K562 (cell line): Measurements from ENCODE around the gene CACNA2D2. TPM values are rescaled to one million over a fixed set of nuclear protein-coding genes. Genes with fewer than 3 reads are reported as not detected.

Source experiments
- ATAC-seq: fragments of 200-7000 bp; cut with Tn5 transposase; 3 replicates; pipeline ENCODE4 v1.9.1; 2020; ENCODE audit warnings: moderate library complexity
- BruUV-seq: library from RNA; stranded (reverse); fragments of 400-500 nt; replicated peaks from 2 replicates; lab custom pipeline; 2021; lab: Mats Ljungman, UMichigan
- CTCF ChIA-PET: fragments of 300-600 bp; formaldehyde crosslinking; extraction: SDS; loops from one replicate; lab custom pipeline; 2021; ENCODE audit warnings: low intra/inter-chr PET ratio; lab: Yijun Ruan, JAX
- POLR2A ChIA-PET: fragments of 300-600, 350-650 bp; sonication (Branson Sonifier 250); formaldehyde crosslinking; extraction: SDS; loops from one replicate; lab custom pipeline; 2021; ENCODE audit warnings: antibody characterized with exemption, inconsistent platforms; lab: Yijun Ruan, JAX
- DNase-seq, 4 experiments: peaks; one replicate each; pipeline versions ENCODE4 v3.0.0 to v3.0.0-alpha.2; 2011 to 2018; ENCODE audit warnings: low spot score in 3 of 4, mixed read lengths in 3 of 4; ENCODE audit errors: extremely low read depth in 1 of 4
- FAIRE-seq: peaks from 2 replicates; lab custom pipeline; 2011; peaks lifted over from hg19 to GRCh38; lab: Jason Lieb, UNC
- H2AFZ ChIP-seq: 2 replicates; pipeline ENCODE4 v1.6.0; 2011; ENCODE audit warnings: low read depth, low read length, control low read depth, inconsistent platforms
- H3K27ac ChIP-seq: fragments of 200-600 bp; 3 replicates; pipeline ENCODE4 v1.8.0; 2011; ENCODE audit warnings: low read depth, mild to moderate bottlenecking, control low read depth, inconsistent platforms, low read length, moderate library complexity, mixed read lengths; ENCODE audit errors: extremely low read depth
- H3K27me3 ChIP-seq, 2 experiments: fragments of 300-600 bp in 1 of 2; 2 replicates in 1 of 2; 3 replicates in 1 of 2; pipeline versions ENCODE4 v1.6.0 to v1.8.0; 2011; ENCODE audit warnings: inconsistent platforms in 2 of 2, low read length in 2 of 2, mild to moderate bottlenecking in 1 of 2, mixed read lengths in 1 of 2, moderate library complexity in 1 of 2; ENCODE audit not compliant: control insufficient read depth in 2 of 2, insufficient read depth in 2 of 2
- H3K36me3 ChIP-seq: fragments of 300-600 bp; 3 replicates; pipeline ENCODE4 v1.8.0; 2011; ENCODE audit warnings: mild to moderate bottlenecking, low read length, inconsistent platforms; ENCODE audit not compliant: control insufficient read depth, insufficient read depth
- H3K4me1 ChIP-seq, 2 experiments: fragments of 200-600 bp in 1 of 2; replicated peaks in 1 of 2; 2 replicates in 1 of 2; 3 replicates in 1 of 2; pipeline versions ENCODE4 v1.5.1 to v1.8.0; 2011; ENCODE audit warnings: inconsistent platforms in 2 of 2, low read length in 2 of 2, mild to moderate bottlenecking in 1 of 2, mixed read lengths in 1 of 2, moderate library complexity in 1 of 2; ENCODE audit not compliant: control insufficient read depth in 2 of 2, insufficient read depth in 2 of 2
- H3K4me2 ChIP-seq: 2 replicates; pipeline ENCODE4 v1.6.1; 2011; ENCODE audit warnings: low read length, control low read depth, inconsistent platforms, mixed read lengths; ENCODE audit not compliant: insufficient read depth
- H3K4me3 ChIP-seq: fragments of 200-600 bp; sonication (generic), shearing (Covaris generic); 2 replicates; pipeline ENCODE4 v1.5.1; 2016; ENCODE audit warnings: control low read depth, inconsistent platforms
- H3K79me2 ChIP-seq: fragments of 200-600 bp; 3 replicates; pipeline ENCODE4 v1.8.0; 2011; ENCODE audit warnings: low read length, inconsistent platforms; ENCODE audit not compliant: control insufficient read depth, insufficient read depth
- H3K9ac ChIP-seq, 2 experiments: 2 replicates each; pipeline versions ENCODE4 v1.6.0 to v1.6.1; 2011; ENCODE audit warnings: low read depth in 2 of 2, low read length in 2 of 2, control low read depth in 1 of 2, inconsistent platforms in 1 of 2, mild to moderate bottlenecking in 1 of 2, mixed read lengths in 1 of 2; ENCODE audit not compliant: insufficient read depth in 1 of 2
- H3K9me1 ChIP-seq: one replicate; pipeline ENCODE4 v1.6.0; 2011; ENCODE audit warnings: inconsistent platforms, mild to moderate bottlenecking, low read length, moderate library complexity; ENCODE audit not compliant: control insufficient read depth, insufficient read depth
- H3K9me3 ChIP-seq: replicated peaks from 2 replicates; pipeline ENCODE4 v1.5.1; 2011; ENCODE audit warnings: low read depth, low read length, inconsistent platforms; ENCODE audit not compliant: control insufficient read depth, insufficient read depth
- H4K20me1 ChIP-seq: replicated peaks from 2 replicates; pipeline ENCODE4 v1.6.1; 2011; ENCODE audit warnings: low read length, inconsistent platforms, mixed read lengths; ENCODE audit not compliant: control insufficient read depth, insufficient read depth
- NELFE ChIP-seq: IDR thresholded peaks from 2 replicates; pipeline ENCODE4 v1.6.1; 2011; ENCODE audit warnings: mild to moderate bottlenecking; ENCODE audit not compliant: insufficient read depth, insufficient read length
- SREBF2 ChIP-seq: sonication (generic); formaldehyde crosslinking; IDR thresholded peaks from 2 replicates; pipeline ENCODE4 v1.4.0; 2020; ENCODE audit warnings: mild to moderate bottlenecking, missing genetic modification reagents
- ZBTB11 ChIP-seq, 3 experiments: fragments of 200-800 bp in 1 of 3; fragments of 250-450 bp in 1 of 3; fragments of 450-650 bp in 1 of 3; sonication (Bioruptor Pico) in 1 of 3; sonication (Bioruptor generic) in 1 of 3; formaldehyde crosslinking in 1 of 3; IDR thresholded peaks; 2 replicates each; pipeline versions ENCODE4 v1.6.1 to v1.8.0; 2016 to 2022; ENCODE audit warnings: mild to moderate bottlenecking in 2 of 3, missing genetic modification characterization in 2 of 3, missing compliant biosample characterization in 1 of 3, moderate library complexity in 1 of 3
- ZNF76 ChIP-seq: fragments of 250-450 bp; sonication (Bioruptor Pico); IDR thresholded peaks from 2 replicates; pipeline ENCODE4 v1.4.0; 2020; ENCODE audit warnings: mild to moderate bottlenecking, moderate library complexity, borderline replicate concordance
- WGBS: fragments of 100-300 bp; shearing (Covaris generic); methylation state at CpG from one replicate; pipeline ENCODE4 v1.1.6; 2016; ENCODE audit warnings: low coverage, mixed read lengths; ENCODE audit not compliant: insufficient coverage; ENCODE audit errors: missing lambda C conversion rate; 5-methylcytosine and 5-hydroxymethylcytosine counted together
- in situ Hi-C: fragments of 300-500 bp; cut with MboI; formaldehyde crosslinking; loops from 4 replicates; pipeline ENCODE4 v1.15.0; 2018; ENCODE audit warnings: inconsistent platforms, mixed read lengths
- intact Hi-C: fragments of 100-400 bp; cut with micrococcal nuclease; formaldehyde crosslinking; loops from 2 replicates; pipeline ENCODE4 v1.14.2; 2022
- polyA plus RNA-seq, 8 experiments: library from polyadenylated mRNA; depleted of rRNA in 4 of 8; stranded (reverse) in 5 of 8; unstranded in 3 of 8; fragments of >200 nt; fragmentation: Nextera tagmentation in 2 of 8; fragmentation: Illumina TruSeq in 1 of 8; extraction: Ambion mirVana in 2 of 8; extraction: Trizol in 1 of 8; gene quantifications; 2 replicates each; pipeline versions ENCODE4 v1.2.1 to v1.2.3, GENCODE V29; 2011 to 2014; ENCODE audit warnings: inconsistent platforms in 1 of 8, missing spikeins in 1 of 8
- total RNA-seq, 7 experiments: library from RNA; depleted of rRNA in 6 of 7; stranded (reverse); fragments of >200 nt in 6 of 7; fragmentation: Illumina TruSeq in 2 of 7; extraction: Trizol in 2 of 7; gene quantifications; 2 replicates each; pipeline versions ENCODE4 v1.2.1 to v1.2.3, GENCODE V29; 2011 to 2021; ENCODE audit warnings: low replicate concordance in 1 of 7
- TF ChIP-seq, protein P1 (sequence below), 3 experiments: IDR thresholded peaks in 2 of 3; conservative IDR thresholded peaks in 1 of 3; 2 replicates each; pipeline ENCODE4 v1.5.1; 2011 to 2012; ENCODE audit warnings: low read length in 3 of 3, mild to moderate bottlenecking in 3 of 3, control low read depth in 2 of 3, improper control_type of control experiment in 1 of 3, inconsistent platforms in 1 of 3, low read depth in 1 of 3, mixed read lengths in 1 of 3, moderate library complexity in 1 of 3; ENCODE audit not compliant: insufficient read depth in 2 of 3
- TF ChIP-seq, protein P2 (sequence below), 2 experiments: fragments of 450-650 bp; formaldehyde crosslinking in 1 of 2; IDR thresholded peaks; 2 replicates each; pipeline versions ENCODE4 v1.4.0 to v1.6.1; 2014 to 2020; ENCODE audit warnings: mild to moderate bottlenecking in 2 of 2, borderline replicate concordance in 1 of 2, low read depth in 1 of 2

The CACNA2D2 gene
- total and polyA plus RNA-seq, 9 of the 15 experiments (the other 6 are each of a cell fraction or from before 2014, with no cell fraction given), result 0.11 to 0.58 (median 0.36) TPM; not detected in 2

- H3K27me3 ChIP-seq, result no peaks in the 10 kb centered on the region
- peak overlapping the region in 1 of 2 experiments; percentile 66; a peak in 1 of 4 replicates for H3K9ac ChIP-seq
- WGBS, result 14% methylated on average over 8 of the region's 8 CpGs
- H4K20me1 ChIP-seq, result peaks cover 31% of the 10 kb centered on the region; the same call in 1 of the 2 replicates
- ChIA-PET CTCF (no interaction called here), POLR2A (interaction anchor here (0.6 kb wide), 1 partner anchor 10 kb away, joined by 3 read pairs; no protein-coding TSS in a partner anchor)
- peaks cover 25% of the 10 kb centered on the region; the same call in 2 of the 3 replicates for H3K36me3 ChIP-seq
- H3K9me1 ChIP-seq, result peaks cover 6% of the 10 kb centered on the region
- intact Hi-C loops (loop anchor here (5.0 kb wide), 1 partner anchor 253 kb away; the partner anchor contains the start of gene CISH), in situ Hi-C loops (no loop called here)
- DNase-seq, result no peak
- H3K79me2 ChIP-seq, result peaks cover 41% of the 10 kb centered on the region
- BruUV-seq, result no TSS peak
- peaks cover 25 to 40% of the 10 kb centered on the region in 2 experiments; a peak in 4 of 5 replicates for H3K4me1 ChIP-seq
- no peak overlapping the region; the same call in 2 of the 3 replicates for H3K27ac ChIP-seq
- H3K4me2 ChIP-seq, result peak overlapping the region; percentile 95
- H3K9me3 ChIP-seq, result no peaks in the 10 kb centered on the region
- FAIRE-seq, result no peak
- peak overlapping the region; percentile 62; the same call in 1 of the 2 replicates for H3K4me3 ChIP-seq
- no peak for ATAC-seq
- peak overlapping the region; percentile 97 for H2AFZ ChIP-seq
- TF ChIP-seq, protein P1, sequence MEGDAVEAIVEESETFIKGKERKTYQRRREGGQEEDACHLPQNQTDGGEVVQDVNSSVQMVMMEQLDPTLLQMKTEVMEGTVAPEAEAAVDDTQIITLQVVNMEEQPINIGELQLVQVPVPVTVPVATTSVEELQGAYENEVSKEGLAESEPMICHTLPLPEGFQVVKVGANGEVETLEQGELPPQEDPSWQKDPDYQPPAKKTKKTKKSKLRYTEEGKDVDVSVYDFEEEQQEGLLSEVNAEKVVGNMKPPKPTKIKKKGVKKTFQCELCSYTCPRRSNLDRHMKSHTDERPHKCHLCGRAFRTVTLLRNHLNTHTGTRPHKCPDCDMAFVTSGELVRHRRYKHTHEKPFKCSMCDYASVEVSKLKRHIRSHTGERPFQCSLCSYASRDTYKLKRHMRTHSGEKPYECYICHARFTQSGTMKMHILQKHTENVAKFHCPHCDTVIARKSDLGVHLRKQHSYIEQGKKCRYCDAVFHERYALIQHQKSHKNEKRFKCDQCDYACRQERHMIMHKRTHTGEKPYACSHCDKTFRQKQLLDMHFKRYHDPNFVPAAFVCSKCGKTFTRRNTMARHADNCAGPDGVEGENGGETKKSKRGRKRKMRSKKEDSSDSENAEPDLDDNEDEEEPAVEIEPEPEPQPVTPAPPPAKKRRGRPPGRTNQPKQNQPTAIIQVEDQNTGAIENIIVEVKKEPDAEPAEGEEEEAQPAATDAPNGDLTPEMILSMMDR (IDR thresholded peaks at IDR 0.05 in 2 of 3, conservative IDR thresholded peaks at IDR 0.05 in 1 of 3; ENCODE audit: insufficient read depth in 2 of 3, low read depth in 1 of 3, low read length in 3 of 3), result no peak
- TF ChIP-seq ZNF76 (CRISPR knock-in tag), result no peak
- no peak for TF ChIP-seq SREBF2 (CRISPR knock-in tag)
- TF ChIP-seq, protein P2, sequence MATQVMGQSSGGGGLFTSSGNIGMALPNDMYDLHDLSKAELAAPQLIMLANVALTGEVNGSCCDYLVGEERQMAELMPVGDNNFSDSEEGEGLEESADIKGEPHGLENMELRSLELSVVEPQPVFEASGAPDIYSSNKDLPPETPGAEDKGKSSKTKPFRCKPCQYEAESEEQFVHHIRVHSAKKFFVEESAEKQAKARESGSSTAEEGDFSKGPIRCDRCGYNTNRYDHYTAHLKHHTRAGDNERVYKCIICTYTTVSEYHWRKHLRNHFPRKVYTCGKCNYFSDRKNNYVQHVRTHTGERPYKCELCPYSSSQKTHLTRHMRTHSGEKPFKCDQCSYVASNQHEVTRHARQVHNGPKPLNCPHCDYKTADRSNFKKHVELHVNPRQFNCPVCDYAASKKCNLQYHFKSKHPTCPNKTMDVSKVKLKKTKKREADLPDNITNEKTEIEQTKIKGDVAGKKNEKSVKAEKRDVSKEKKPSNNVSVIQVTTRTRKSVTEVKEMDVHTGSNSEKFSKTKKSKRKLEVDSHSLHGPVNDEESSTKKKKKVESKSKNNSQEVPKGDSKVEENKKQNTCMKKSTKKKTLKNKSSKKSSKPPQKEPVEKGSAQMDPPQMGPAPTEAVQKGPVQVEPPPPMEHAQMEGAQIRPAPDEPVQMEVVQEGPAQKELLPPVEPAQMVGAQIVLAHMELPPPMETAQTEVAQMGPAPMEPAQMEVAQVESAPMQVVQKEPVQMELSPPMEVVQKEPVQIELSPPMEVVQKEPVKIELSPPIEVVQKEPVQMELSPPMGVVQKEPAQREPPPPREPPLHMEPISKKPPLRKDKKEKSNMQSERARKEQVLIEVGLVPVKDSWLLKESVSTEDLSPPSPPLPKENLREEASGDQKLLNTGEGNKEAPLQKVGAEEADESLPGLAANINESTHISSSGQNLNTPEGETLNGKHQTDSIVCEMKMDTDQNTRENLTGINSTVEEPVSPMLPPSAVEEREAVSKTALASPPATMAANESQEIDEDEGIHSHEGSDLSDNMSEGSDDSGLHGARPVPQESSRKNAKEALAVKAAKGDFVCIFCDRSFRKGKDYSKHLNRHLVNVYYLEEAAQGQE (IDR thresholded peaks at IDR 0.05; ENCODE audit: borderline replicate concordance), result no peak
- TF ChIP-seq, protein P2 (CRISPR knock-in tag; IDR thresholded peaks at IDR 0.05; ENCODE audit: low read depth), result no peak
- no peak for TF ChIP-seq ZBTB11 (CRISPR knock-in tag; IDR thresholded peaks at IDR 0.05)
- TF ChIP-seq NELFE, result no peak
These were observed 143.7 kb downstream of the CACNA2D2 start for GRCh38 chr3:50359760-50360110.
